T-helper 1 cell treated with Interleukin-12 subunit alpha and Interleukin-12 subunit beta and Interleukin-4 antibody, amounts not matched to agents 30 μg/mL and 1 μg/mL, for 36 hours (primary cell): ENCODE data around the gene MPV17L2.

ENCODE experiments used
- H3K27ac Mint-ChIP-seq: one replicate; pipeline ENCODE4 v1.8.0; 2021; ENCODE audit warnings: mild to moderate bottlenecking, mixed read lengths
- H3K27me3 Mint-ChIP-seq: one replicate; pipeline ENCODE4 v1.8.0; 2021; ENCODE audit warnings: low read depth, mixed read lengths
- H3K36me3 Mint-ChIP-seq: one replicate; pipeline ENCODE4 v1.8.0; 2021; ENCODE audit warnings: low read depth, mixed read lengths
- H3K4me1 Mint-ChIP-seq: one replicate; pipeline ENCODE4 v1.8.0; 2021; ENCODE audit warnings: low read depth, mixed read lengths
- H3K4me3 Mint-ChIP-seq: one replicate; pipeline ENCODE4 v1.8.0; 2021; ENCODE audit warnings: mild to moderate bottlenecking, moderate library complexity, mixed read lengths
- H3K9me3 Mint-ChIP-seq: one replicate; pipeline ENCODE4 v1.8.0; 2021; ENCODE audit warnings: mixed read lengths

Gene MPV17L2

DNA sequence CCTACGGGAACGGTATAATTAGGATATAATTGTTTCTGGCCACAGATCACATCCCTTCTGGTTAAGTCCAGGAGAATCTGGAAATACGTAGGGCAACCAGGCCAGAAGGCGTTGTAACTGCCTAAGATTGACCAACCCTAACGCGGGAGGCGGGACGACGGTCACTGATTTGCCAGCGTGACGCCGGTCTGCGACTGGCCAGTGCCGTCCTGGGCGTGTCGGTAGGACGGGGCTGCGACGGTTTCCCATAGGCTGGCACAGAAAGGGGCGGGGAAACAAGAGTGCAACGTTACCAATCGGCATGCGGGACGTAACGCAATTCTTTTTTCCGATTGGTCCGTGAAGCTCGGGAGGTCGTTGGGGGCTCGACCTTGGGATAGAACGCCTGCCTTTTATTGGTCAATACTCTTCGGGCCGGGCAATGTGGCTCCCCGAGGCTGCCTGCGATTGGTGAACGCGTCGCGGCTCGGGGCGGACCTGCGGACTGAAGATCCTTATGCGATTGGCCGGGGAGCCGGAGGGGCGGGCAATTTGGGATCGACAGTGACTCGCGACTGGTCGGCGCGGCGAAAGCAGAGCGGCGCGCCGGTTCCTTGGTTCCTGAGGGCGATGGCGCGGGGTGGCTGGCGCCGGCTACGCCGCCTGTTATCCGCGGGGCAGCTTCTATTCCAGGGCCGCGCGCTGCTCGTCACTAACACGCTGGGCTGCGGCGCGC is at the start of gene MPV17L2:
Gene MPV17L2 (plus strand): TSS at position 546 of the 715 bp plus-strand sequence. CDS start 64 bp downstream, at position 610.
- H3K4me1 Mint-ChIP-seq = peaks cover 22% of the 10 kb centered on the region
- H3K27me3 Mint-ChIP-seq = no peaks in the 10 kb centered on the region
- H3K27ac Mint-ChIP-seq = peak within 1 kb of the TSS; percentile 89
- H3K9me3 Mint-ChIP-seq = no peaks in the 10 kb centered on the region
- H3K4me3 Mint-ChIP-seq = peak within 1 kb of the TSS; percentile 83
- no peaks in the 10 kb centered on the region for H3K36me3 Mint-ChIP-seq

DNA sequence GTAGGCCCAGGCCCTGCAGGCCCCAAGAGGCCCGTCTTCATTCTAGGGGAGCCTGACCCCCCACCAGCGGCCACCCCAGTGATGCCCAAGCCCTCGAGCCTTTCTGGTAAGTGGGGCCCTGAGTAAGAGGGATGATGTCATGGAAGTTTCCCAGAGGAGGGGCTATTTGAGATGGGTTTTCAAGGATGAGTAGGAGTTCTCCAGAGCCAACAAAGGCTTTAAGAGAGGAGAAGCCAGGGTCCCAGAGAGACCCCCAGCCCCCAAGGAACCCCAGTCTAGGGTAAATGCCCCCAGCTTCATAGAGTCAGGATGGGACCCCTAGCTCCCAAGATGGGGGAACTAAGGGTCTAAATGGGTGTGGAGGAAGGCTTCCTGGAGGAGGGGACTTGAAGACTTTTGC is 49.1 kb upstream of the MPV17L2 start:
- H3K27me3 Mint-ChIP-seq = no peaks in the 10 kb centered on the region
- no peak overlapping the region for H3K27ac Mint-ChIP-seq

DNA sequence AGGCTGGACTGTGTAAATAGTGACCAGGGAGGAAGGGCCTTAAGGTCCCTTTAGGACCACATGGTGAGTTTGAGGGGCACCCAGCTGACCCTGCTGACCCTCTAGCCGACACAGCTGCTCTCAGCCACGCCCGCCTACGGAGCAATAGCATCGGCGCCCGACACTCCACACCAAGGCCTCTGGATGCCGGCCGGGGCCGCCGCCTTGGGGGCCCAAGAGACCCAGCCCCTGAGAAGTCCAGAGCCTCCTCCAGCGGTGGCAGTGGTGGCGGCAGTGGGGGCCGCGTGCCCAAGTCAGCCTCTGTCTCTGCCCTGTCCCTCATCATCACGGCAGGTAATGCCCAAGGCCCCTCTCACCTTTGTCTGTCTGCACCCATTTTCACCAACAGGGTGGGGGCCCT is 48.7 kb upstream of the MPV17L2 start:
- H3K4me1 Mint-ChIP-seq = no peaks in the 10 kb centered on the region
- no peak overlapping the region for H3K4me3 Mint-ChIP-seq
- H3K9me3 Mint-ChIP-seq = no peaks in the 10 kb centered on the region
- peaks cover 30% of the 10 kb centered on the region for H3K36me3 Mint-ChIP-seq
- no peaks in the 10 kb centered on the region for H3K27me3 Mint-ChIP-seq
- no peak overlapping the region for H3K27ac Mint-ChIP-seq

More for the DNA sequence above, 49.1 kb upstream of the MPV17L2 start:
- no peaks in the 10 kb centered on the region for H3K9me3 Mint-ChIP-seq
- no peaks in the 10 kb centered on the region for H3K4me1 Mint-ChIP-seq
- peaks cover 34% of the 10 kb centered on the region for H3K36me3 Mint-ChIP-seq
- no peak overlapping the region for H3K4me3 Mint-ChIP-seq

DNA sequence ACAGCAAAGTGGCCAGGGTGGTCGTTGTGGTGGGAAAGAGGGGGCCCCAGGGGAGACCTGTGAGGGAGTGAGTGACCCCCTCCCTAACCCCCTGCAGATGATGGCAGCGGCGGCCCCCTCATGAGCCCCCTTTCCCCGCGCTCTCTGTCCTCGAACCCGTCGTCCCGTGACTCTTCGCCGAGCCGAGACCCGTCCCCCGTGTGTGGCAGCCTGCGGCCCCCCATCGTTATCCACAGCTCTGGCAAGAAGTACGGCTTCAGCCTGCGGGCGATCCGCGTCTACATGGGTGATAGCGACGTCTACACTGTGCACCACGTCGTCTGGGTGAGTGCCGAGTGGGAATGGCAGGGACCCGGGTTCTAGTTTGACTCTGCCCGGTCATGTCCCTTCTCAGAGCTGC is 48.1 kb upstream of the MPV17L2 start:
- H3K36me3 Mint-ChIP-seq = peaks cover 30% of the 10 kb centered on the region
- no peaks in the 10 kb centered on the region for H3K27me3 Mint-ChIP-seq
- H3K4me1 Mint-ChIP-seq = no peaks in the 10 kb centered on the region
- no peak overlapping the region for H3K4me3 Mint-ChIP-seq
- no peak overlapping the region for H3K27ac Mint-ChIP-seq
- no peaks in the 10 kb centered on the region for H3K9me3 Mint-ChIP-seq

DNA sequence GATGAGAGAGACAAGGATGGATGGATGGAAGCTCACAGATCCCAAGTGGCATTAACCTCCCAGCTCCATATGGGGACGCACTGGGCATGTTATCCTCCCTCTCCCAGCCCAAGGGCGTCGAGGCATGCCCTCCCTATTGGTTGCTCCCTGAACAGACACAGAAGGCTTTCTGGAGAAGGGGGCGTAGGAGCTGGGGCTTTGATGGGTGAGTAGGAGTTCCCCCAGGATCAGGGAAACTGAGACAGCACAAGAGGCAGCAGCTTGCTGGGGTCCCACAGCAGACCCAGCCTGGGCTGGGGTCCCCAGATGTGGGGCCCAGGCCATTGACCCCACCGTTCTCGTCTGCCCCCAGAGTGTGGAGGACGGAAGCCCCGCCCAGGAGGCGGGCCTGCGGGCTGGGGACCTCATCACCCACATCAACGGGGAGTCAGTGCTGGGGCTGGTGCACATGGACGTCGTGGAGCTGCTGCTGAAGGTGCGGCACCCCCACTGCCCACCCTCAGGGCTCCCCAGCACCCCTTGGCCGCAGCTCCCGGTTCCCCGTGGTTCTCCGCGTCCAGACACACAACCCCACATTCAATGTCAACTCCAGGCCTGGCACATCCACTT is 47.5 kb upstream of the MPV17L2 start:
- Mint-ChIP-seq H3K9me3 (no peaks in the 10 kb centered on the region), H3K27me3 (no peaks in the 10 kb centered on the region), H3K4me1 (no peaks in the 10 kb centered on the region), H3K4me3 (no peak overlapping the region), H3K27ac (no peak overlapping the region), H3K36me3 (peaks cover 28% of the 10 kb centered on the region)

DNA sequence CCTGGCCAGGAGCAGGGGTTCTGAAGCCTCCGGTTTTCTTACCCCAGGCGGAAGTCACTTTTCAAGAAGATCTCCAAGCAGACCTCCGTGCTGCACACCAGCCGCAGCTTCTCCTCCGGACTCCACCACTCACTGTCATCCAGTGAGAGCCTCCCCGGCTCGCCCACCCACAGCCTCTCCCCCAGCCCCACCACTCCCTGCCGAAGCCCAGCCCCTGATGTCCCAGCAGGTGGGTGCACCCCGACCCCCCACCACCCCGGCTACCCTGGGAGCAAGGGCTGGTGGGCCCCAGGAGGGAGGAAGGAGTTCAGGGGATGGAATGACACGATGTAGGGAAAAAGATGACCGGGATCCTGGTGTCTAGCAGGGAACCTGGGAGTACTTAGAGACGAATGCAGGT is 45.6 kb upstream of the MPV17L2 start:
- peaks cover 7% of the 10 kb centered on the region for H3K4me1 Mint-ChIP-seq
- no peaks in the 10 kb centered on the region for H3K27me3 Mint-ChIP-seq
- peaks cover 27% of the 10 kb centered on the region for H3K36me3 Mint-ChIP-seq
- H3K4me3 Mint-ChIP-seq = no peak overlapping the region
- H3K27ac Mint-ChIP-seq = no peak overlapping the region
- H3K9me3 Mint-ChIP-seq = no peaks in the 10 kb centered on the region

DNA sequence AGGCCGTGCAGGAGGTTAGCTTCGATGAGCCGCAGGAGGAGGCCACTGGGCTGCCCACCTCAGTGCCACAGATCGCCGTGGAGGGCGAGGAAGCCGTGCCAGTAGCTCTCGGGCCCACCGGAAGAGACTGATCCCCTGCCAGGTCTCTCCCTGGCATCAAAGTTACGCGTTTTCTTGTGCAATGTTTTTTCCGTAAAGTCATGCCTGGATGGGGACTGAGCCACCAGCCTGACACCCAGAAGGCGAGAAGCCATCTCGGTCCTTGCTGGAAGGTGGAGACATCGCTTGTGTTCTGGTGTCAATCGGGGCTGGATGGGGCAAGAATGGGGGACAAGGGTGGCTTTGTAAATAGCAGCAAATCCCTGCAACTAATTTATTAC is 43.4 kb upstream of the MPV17L2 start:
- Mint-ChIP-seq H3K4me1 (peaks cover 17% of the 10 kb centered on the region), H3K27ac (no peak overlapping the region), H3K4me3 (no peak overlapping the region), H3K36me3 (peaks cover 22% of the 10 kb centered on the region), H3K27me3 (no peaks in the 10 kb centered on the region), H3K9me3 (no peaks in the 10 kb centered on the region)

DNA sequence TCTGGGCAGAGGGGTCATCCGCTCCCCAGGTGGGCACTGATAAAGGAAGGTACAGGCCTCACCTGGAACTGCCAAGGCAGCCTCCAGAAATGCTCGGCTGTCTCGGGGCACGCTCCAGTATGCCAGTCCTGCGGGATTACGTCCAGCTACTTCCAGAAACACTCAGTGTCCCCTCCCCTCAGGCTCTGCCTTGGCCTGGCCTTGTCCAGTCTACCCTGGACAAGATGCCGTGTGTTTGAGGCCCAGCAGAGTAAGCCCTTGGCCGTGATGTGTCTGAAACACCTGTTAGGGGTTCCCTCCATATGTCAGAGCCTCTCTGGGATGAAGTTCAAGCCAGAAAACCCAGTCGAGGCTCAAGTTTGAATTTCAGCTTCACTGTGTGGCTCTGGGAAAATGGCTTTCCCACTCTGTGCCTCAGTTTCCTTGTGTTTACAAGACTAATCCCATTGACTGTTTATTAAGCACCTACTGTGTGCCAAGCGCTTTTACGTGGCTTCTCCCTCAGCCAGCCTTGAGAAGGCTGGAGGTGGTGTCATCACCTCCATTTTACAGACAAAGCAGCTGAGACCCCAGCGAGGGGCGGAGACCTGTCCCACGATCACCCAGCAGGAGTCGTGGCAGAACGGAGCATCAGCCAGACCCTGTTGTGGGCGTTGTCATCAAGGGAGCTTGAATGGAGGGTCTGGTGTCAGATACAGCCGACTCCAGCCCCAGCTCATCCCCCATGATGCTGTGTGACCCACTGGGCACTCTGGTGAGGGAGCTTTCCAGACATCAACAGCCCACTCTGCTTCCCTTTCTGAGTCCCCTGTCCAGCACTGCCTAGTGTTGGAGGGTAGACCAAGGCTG is 42.0 kb upstream of the MPV17L2 start:
- H3K4me3 Mint-ChIP-seq = peak overlapping the region; percentile 85
- peaks cover 17% of the 10 kb centered on the region for H3K4me1 Mint-ChIP-seq
- H3K9me3 Mint-ChIP-seq = no peaks in the 10 kb centered on the region
- peak overlapping the region; percentile 94 for H3K27ac Mint-ChIP-seq
- H3K36me3 Mint-ChIP-seq = peaks cover 16% of the 10 kb centered on the region
- no peaks in the 10 kb centered on the region for H3K27me3 Mint-ChIP-seq

DNA sequence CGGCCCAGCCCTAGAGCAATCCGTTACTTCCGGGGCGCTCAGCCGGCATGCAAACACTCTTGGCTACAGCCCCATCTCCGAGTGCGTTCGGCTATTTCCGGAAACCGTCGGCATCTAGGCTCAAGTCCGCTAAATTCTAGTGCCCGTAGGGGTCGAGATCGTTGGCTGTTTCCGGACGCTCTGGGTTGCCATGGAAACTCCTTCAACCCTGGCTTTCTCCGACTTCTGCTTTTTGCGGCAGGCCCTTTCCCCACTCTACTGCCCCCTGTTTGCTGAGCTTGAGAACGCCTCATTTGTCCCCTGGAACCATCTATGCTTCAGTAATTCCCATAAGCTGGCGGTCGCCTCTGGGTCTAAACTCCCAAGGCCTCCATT is 40.6 kb upstream of the MPV17L2 start:
- peaks cover 20% of the 10 kb centered on the region for H3K4me1 Mint-ChIP-seq
- H3K27me3 Mint-ChIP-seq = no peaks in the 10 kb centered on the region
- H3K9me3 Mint-ChIP-seq = no peaks in the 10 kb centered on the region
- peak overlapping the region; percentile 85 for H3K4me3 Mint-ChIP-seq
- H3K27ac Mint-ChIP-seq = peak overlapping the region; percentile 94
- peaks cover 12% of the 10 kb centered on the region for H3K36me3 Mint-ChIP-seq

DNA sequence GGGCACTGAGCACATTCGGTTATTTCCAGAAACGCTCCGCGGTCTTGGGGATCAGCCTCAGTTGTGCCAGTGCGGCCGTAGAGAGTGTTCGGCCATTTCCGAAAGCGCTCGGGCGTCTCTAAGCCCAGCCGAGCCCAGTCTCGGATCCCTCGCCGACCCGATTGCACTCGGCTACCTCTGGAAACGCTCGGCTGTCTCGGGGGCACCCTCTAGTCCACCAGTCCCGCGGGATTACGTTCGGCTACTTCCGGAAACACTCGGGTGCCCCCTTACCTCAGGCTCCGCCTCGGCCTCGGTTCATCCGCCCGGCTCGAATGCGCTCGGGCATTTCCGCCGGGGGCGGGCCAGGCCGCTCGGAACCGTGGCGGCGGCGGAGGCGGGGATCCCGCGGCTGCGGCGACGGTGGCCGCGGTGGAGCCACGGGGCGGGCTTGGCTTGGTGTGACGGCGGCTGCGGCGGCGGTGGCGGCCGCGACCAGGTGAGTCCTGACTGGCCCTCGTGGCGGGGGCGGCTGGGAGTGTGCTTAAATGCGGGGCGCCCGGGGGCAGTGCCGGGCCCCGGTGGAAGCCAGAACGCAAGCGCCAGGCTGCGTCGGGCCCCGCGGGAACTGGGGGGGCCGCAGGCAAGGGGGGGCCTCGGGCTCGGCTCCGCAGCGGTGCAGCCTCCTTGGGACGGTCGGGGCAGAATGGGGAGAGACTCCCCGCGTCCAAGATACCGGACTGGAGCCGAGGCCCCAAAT is 40.0 kb upstream of the MPV17L2 start, which contains the start of gene PIK3R2:
Gene PIK3R2 (plus strand): TSS at position 347 of the 739 bp plus-strand sequence. CDS start 2,717 bp downstream, outside the sequence.
- Mint-ChIP-seq H3K4me3 (peak within 1 kb of the TSS; percentile 85), H3K36me3 (peaks cover 9% of the 10 kb centered on the region), H3K27me3 (no peaks in the 10 kb centered on the region), H3K9me3 (no peaks in the 10 kb centered on the region), H3K27ac (peak within 1 kb of the TSS; percentile 94), H3K4me1 (peaks cover 20% of the 10 kb centered on the region)

DNA sequence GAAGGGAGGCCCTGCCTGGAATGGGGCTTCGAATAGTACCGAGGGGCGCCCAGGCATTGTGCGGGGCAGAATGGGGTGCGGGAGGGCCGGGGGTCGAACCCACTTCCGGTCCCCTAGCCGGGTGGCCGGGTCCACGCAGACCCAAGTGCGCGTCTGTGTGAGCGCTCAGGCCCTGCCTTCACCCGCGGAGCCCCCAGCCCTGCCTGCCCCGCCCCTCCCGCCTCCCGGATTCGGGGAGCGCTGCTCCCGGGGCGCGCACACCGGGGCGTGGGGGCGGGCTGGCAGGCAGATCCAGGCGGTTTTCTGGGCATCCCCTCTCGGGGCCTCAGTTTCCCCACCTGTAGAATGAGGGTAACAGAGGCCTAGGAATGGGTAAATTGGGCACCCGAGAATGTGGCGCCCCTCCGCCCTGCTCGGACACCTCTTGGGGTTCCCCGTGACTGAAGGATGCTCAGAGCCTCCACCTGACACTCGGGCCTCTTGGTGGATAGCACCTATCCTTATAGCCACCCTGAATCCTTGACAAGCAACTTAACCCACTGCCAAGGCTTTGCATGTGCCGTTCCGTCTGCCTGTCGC is 39.4 kb upstream of the MPV17L2 start:
- Mint-ChIP-seq H3K4me3 (peak overlapping the region; percentile 82), H3K27me3 (no peaks in the 10 kb centered on the region), H3K27ac (peak overlapping the region; percentile 66), H3K36me3 (peaks cover 7% of the 10 kb centered on the region), H3K4me1 (peaks cover 20% of the 10 kb centered on the region), H3K9me3 (no peaks in the 10 kb centered on the region)

DNA sequence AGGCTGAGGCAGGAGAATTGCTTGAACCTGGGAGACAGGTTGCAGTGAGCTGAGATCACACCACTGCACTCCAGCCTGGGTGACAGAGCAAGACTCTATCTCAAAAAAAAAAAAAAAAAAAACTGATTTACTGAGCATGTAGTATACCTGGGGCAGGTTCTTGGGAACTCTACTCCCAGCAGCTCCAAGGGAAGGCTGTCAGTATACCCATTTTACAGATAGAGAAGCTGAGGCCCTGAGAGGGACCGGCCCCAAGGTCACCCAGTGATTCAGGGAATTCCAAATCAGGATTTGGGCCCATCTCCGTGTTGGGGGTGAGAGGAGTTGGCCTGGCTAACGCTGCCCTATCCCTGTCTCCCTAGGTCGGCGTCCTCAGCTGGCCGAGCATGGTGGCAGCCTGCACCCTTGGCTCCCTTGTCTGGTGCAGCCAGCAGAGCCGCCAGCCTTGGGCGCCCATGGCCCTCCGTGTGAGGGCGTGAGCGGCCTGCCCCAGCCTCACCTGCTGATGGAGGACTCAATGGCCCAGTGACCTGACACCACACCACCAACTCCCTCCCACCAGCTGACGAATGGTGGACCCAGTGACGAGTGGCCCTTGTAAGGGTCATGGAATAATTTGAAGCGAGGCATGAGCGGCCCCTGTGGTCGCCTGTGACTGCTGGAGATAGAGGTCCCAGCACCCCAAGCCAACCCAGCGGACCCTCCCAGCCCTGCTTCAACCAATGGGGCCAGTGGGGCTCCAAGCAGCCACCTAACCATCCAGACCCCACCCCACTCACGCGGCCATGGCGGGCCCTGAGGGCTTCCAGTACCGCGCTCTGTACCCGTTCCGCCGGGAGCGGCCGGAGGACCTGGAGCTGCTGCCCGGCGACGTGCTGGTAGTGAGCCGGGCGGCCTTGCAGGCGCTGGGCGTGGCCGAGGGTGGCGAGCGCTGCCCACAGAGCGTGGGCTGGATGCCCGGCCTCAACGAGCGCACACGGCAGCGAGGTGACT is 37.6 kb upstream of the MPV17L2 start:
- no peaks in the 10 kb centered on the region for H3K9me3 Mint-ChIP-seq
- no peak overlapping the region for H3K4me3 Mint-ChIP-seq
- H3K27me3 Mint-ChIP-seq = no peaks in the 10 kb centered on the region
- peaks cover 7% of the 10 kb centered on the region for H3K36me3 Mint-ChIP-seq
- H3K4me1 Mint-ChIP-seq = peaks cover 23% of the 10 kb centered on the region
- no peak overlapping the region for H3K27ac Mint-ChIP-seq

DNA sequence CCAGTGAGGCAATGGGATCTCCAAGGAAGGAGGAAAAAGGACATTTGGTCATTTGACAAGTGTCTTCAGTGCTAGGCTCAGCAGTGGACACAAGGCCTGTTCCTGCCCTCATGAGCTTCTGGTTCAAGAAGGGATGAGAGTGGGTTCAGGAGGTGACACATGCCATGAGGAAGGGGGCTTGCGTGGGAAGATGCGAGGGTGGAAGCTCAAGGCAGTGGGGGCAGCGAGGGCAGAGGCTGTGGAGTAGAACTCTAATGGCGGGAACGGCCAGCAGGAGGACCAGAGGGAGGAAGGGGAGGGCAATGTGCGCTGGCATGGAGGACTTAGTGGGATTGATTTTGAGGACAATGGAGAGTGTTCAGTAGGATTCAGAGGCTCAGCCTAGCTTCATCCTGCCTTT is 36.8 kb upstream of the MPV17L2 start:
- Mint-ChIP-seq H3K27me3 (no peaks in the 10 kb centered on the region), H3K4me3 (no peak overlapping the region), H3K9me3 (no peaks in the 10 kb centered on the region), H3K4me1 (peaks cover 24% of the 10 kb centered on the region), H3K27ac (no peak overlapping the region), H3K36me3 (peaks cover 7% of the 10 kb centered on the region)
